ENCODE data around the gene KCTD17. TPM values are rescaled to one million over a fixed set of nuclear protein-coding genes. Genes with fewer than 3 reads are reported as not detected.

KCTD17 gene
- total RNA-seq, 1 experiment from 2014 or later: 32.7 TPM

DNA sequence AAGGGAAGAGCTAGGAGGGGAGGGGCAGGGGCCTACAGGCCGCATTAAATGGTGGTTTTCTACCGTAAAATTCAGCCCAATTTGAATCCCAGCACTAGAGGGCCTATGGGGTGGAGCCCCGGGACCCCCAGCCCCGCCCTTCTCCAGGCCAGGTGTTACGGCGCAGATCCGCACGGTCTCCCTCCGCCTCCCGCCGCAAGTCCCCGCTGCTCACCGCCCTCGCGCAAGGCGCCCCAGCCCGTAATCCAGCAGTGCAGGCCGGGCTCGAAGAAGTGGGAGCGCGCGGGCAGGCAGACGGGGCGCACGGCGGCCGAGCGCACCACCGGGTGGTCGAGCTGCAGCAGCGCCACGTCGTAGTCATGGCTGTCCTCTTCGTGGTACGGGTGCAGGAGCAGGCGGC is 17.3 kb downstream of the KCTD17 start:
- CTCF ChIA-PET: interaction anchor here (0.5 kb wide), 1 partner anchor 114 kb away, joined by 5 read pairs; no protein-coding TSS in a partner anchor
- Histone ChIP-seq H3K27ac (ENCODE audit: low read length) (no peak overlapping the region), H3K9me3 (ENCODE audit: control insufficient read depth, insufficient read depth, low read depth, low read length) (no peaks in the 10 kb centered on the region), H3K36me3 (ENCODE audit: control insufficient read depth, insufficient read depth, low read length) (no peaks in the 10 kb centered on the region), H3K4me1 (ENCODE audit: control insufficient read depth, insufficient read depth, low read length) (no peaks in the 10 kb centered on the region), H3K27me3 (ENCODE audit: control insufficient read depth, insufficient read depth, low read length) (no peaks in the 10 kb centered on the region), H3K4me3 (ENCODE audit: low read depth in 2 of 2, low read length in 2 of 2) (no peak overlapping the region)
- intact Hi-C loops (cut with micrococcal nuclease; ENCODE audit: unreplicated experiment) (no loop called here), in situ Hi-C loops (cut with HindIII; ENCODE audit: low pct_unique_long_range_greater_than_20kb, low sequenced_read_pairs) (no loop called here)
- POLR2A ChIA-PET: interaction anchor here (0.6 kb wide), 1 partner anchor 26 kb away, joined by 4 read pairs; no protein-coding TSS in a partner anchor
- ATAC-seq: no peak
- TF ChIP-seq REST (IDR thresholded peaks at IDR 0.05; ENCODE audit: insufficient read depth in 1 of 2, low read depth in 2 of 2, low read length in 1 of 2) (no peak), SIN3A (IDR thresholded peaks at IDR 0.05; ENCODE audit: borderline replicate concordance, insufficient read depth, low read depth, low read length) (no peak), TCF7L2 (IDR thresholded peaks at IDR 0.05; ENCODE audit: low read depth, low read length) (no peak), POLR2AphosphoS5 (IDR thresholded peaks at IDR 0.05; ENCODE audit: low read depth, low read length) (no peak)
- TF ChIP-seq, protein P1, sequence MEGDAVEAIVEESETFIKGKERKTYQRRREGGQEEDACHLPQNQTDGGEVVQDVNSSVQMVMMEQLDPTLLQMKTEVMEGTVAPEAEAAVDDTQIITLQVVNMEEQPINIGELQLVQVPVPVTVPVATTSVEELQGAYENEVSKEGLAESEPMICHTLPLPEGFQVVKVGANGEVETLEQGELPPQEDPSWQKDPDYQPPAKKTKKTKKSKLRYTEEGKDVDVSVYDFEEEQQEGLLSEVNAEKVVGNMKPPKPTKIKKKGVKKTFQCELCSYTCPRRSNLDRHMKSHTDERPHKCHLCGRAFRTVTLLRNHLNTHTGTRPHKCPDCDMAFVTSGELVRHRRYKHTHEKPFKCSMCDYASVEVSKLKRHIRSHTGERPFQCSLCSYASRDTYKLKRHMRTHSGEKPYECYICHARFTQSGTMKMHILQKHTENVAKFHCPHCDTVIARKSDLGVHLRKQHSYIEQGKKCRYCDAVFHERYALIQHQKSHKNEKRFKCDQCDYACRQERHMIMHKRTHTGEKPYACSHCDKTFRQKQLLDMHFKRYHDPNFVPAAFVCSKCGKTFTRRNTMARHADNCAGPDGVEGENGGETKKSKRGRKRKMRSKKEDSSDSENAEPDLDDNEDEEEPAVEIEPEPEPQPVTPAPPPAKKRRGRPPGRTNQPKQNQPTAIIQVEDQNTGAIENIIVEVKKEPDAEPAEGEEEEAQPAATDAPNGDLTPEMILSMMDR (IDR thresholded peaks at IDR 0.05): no peak
- no TSS peak for BruUV-seq (replicated peaks)
- DNase-seq (ENCODE audit: low read depth, low spot score): no peak

DNA sequence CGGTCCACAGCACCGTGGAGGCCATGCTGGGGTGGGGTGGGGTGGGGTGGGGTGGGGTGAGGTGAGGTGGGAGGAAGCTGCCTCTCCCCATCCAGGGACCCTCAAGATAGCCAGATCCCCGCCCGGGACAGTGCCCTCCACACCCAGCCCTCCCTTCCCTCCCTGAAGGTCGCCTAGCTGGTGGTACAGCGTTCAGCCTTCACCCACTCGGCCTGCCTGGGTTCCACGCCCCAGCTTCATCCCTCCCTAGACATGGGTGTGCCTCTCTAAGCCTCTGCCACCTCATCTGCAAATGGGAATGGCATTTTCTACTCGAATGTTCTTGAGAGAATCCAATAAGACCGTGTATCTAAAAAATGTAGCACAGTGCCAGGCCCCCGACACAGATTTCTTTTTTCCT is 17.8 kb downstream of the KCTD17 start:
- Histone ChIP-seq H3K36me3 (ENCODE audit: control insufficient read depth, insufficient read depth, low read length) (no peaks in the 10 kb centered on the region), H3K4me3 (ENCODE audit: low read depth in 2 of 2, low read length in 2 of 2) (no peak overlapping the region), H3K9me3 (ENCODE audit: control insufficient read depth, insufficient read depth, low read depth, low read length) (no peaks in the 10 kb centered on the region), H3K27me3 (ENCODE audit: control insufficient read depth, insufficient read depth, low read length) (no peaks in the 10 kb centered on the region), H3K4me1 (ENCODE audit: control insufficient read depth, insufficient read depth, low read length) (no peaks in the 10 kb centered on the region), H3K27ac (ENCODE audit: low read length) (no peak overlapping the region)
- in situ Hi-C loops (cut with HindIII; ENCODE audit: low pct_unique_long_range_greater_than_20kb, low sequenced_read_pairs) (no loop called here), intact Hi-C loops (cut with micrococcal nuclease; ENCODE audit: unreplicated experiment) (no loop called here)
- no peak for ATAC-seq
- POLR2A ChIA-PET: interaction anchor here (0.6 kb wide), 1 partner anchor 27 kb away, joined by 4 read pairs; no protein-coding TSS in a partner anchor
- CTCF ChIA-PET: interaction anchor here (0.5 kb wide), 1 partner anchor 114 kb away, joined by 5 read pairs; no protein-coding TSS in a partner anchor
- TF ChIP-seq REST (IDR thresholded peaks at IDR 0.05; ENCODE audit: insufficient read depth in 1 of 2, low read depth in 2 of 2, low read length in 1 of 2) (no peak), POLR2AphosphoS5 (IDR thresholded peaks at IDR 0.05; ENCODE audit: low read depth, low read length) (no peak), TCF7L2 (IDR thresholded peaks at IDR 0.05; ENCODE audit: low read depth, low read length) (no peak)
- no TSS peak for BruUV-seq (replicated peaks)
- no peak for DNase-seq (ENCODE audit: low read depth, low spot score)

All from Panc1 (cell line).